Upper lobe of left lung (tissue), 6 donors: ENCODE data around the gene ATXN1. TPM values are rescaled to one million over a fixed set of nuclear protein-coding genes. Genes with fewer than 3 reads are reported as not detected.

ENCODE experiments used
- ATAC-seq, 2 donors: fragments of 200-7000 bp; cut with Tn5 transposase; one replicate each; pipeline ENCODE4 v1.9.1; 2022; ENCODE audit warnings: mild to moderate bottlenecking in 2 of 2, moderate library complexity in 2 of 2; ENCODE audit not compliant: low FRiP score in 2 of 2
- DNase-seq, 2 donors: peaks; one replicate each; pipeline ENCODE4 v3.0.0-alpha.2; 2019 to 2020
- H3K27ac ChIP-seq, 4 donors: fragments of 200-600 bp; sonication (generic); one replicate each; pipeline ENCODE4 v1.5.1; 2016 to 2019
- H3K27me3 ChIP-seq, 4 donors: fragments of 200-600 bp; sonication (generic); one replicate each; pipeline ENCODE4 v1.5.1; 2017 to 2019
- H3K36me3 ChIP-seq, 4 donors: fragments of 200-600 bp; sonication (generic); one replicate each; pipeline ENCODE4 v1.5.1; 2016 to 2019
- H3K4me1 ChIP-seq, 4 donors: fragments of 200-600 bp; sonication (generic); one replicate each; pipeline ENCODE4 v1.5.1; 2018 to 2019
- H3K4me3 ChIP-seq, 4 donors: fragments of 200-600 bp; sonication (generic); one replicate each; pipeline ENCODE4 v1.5.1; 2017 to 2019; ENCODE audit warnings: mild to moderate bottlenecking in 2 of 4, moderate library complexity in 1 of 4
- H3K9me3 ChIP-seq, 4 donors: fragments of 200-600 bp; sonication (generic); one replicate each; pipeline ENCODE4 v1.5.1; 2018 to 2019
- CTCF ChIP-seq, 6 experiments: fragments of 450-650 bp in 4 of 6; fragments of 200-600 bp in 2 of 6; sonication (generic) in 2 of 6; IDR thresholded peaks; one replicate each; pipeline ENCODE4 v1.5.1; 2016 to 2019; ENCODE audit warnings: antibody characterized with exemption in 6 of 6
- EP300 ChIP-seq, 4 donors: sonication (generic); formaldehyde crosslinking; IDR thresholded peaks; one replicate each; pipeline ENCODE4 v1.5.1; 2017; ENCODE audit warnings: antibody characterized with exemption in 4 of 4, control low read depth in 2 of 4
- POLR2A ChIP-seq, 4 donors: fragments of 450-650 bp; IDR thresholded peaks; one replicate each; pipeline ENCODE4 v1.5.1; 2016 to 2017; ENCODE audit warnings: antibody characterized with exemption in 4 of 4, mild to moderate bottlenecking in 2 of 4
- POLR2AphosphoS5 ChIP-seq, 2 donors: sonication (generic); formaldehyde crosslinking; IDR thresholded peaks; one replicate each; pipeline ENCODE4 v1.5.1; 2017; ENCODE audit warnings: antibody characterized with exemption in 2 of 2
- WGBS, 2 donors: methylation state at CpG; one replicate each; pipeline ENCODE4 v1.1.5; 2017 to 2018; 5-methylcytosine and 5-hydroxymethylcytosine counted together
- total RNA-seq, 6 donors: library from RNA; depleted of rRNA in 4 of 6; stranded (reverse); fragments of >200 nt in 4 of 6; gene quantifications; one replicate each; pipeline versions ENCODE4 v1.1.0 to v1.2.1, GENCODE V29; 2016 to 2021
- donor health status: DM: no; HTN: no; CAD: no; lungs with moderate emphysema.
- donor health status: DM: no; HTN: yes; CAD: no; lungs with severe emphysema.

The ATXN1 gene
- total RNA-seq, 6 donors from 2014 or later, result 44.2 to 106 (median 71.7) TPM

GRCh38 chr6:16697437-16698161 lies 63.7 kb downstream of the ATXN1 start:
- H3K36me3 ChIP-seq, result no peaks in the 10 kb centered on the region
- WGBS, 2 donors, result 49 to 62% methylated on average over 7 of the region's 7 CpGs
- TF ChIP-seq CTCF (IDR thresholded peaks at IDR 0.05) (no peak), EP300 (IDR thresholded peaks at IDR 0.05) (no peak), POLR2AphosphoS5 (IDR thresholded peaks at IDR 0.05) (no peak), POLR2A (IDR thresholded peaks at IDR 0.05) (no peak)
- no peak overlapping the region for H3K4me3 ChIP-seq
- DNase-seq (no peak), ATAC-seq (no peak)
- no peaks in the 10 kb centered on the region for H3K9me3 ChIP-seq
- peaks cover 20 to 42% (median 27%) of the 10 kb centered on the region in 4 donors for H3K4me1 ChIP-seq
- peak overlapping the region in 2 of 4 donors; percentile 31 to 61 for H3K27ac ChIP-seq
- H3K27me3 ChIP-seq, result no peaks in the 10 kb centered on the region

GRCh38 chr6:16696496-16696895 lies 64.8 kb downstream of the ATXN1 start:
- no peaks in the 10 kb centered on the region for H3K36me3 ChIP-seq
- DNase-seq (no peak), ATAC-seq (no peak)
- H3K9me3 ChIP-seq, result no peaks in the 10 kb centered on the region
- 77 to 83% methylated on average over 2 of the region's 2 CpGs for WGBS, 2 donors
- TF ChIP-seq POLR2AphosphoS5 (IDR thresholded peaks at IDR 0.05) (no peak), CTCF (IDR thresholded peaks at IDR 0.05) (no peak), EP300 (IDR thresholded peaks at IDR 0.05) (no peak), POLR2A (IDR thresholded peaks at IDR 0.05) (no peak)
- H3K27me3 ChIP-seq, result no peaks in the 10 kb centered on the region
- H3K4me1 ChIP-seq, result peaks cover 20 to 47% (median 27%) of the 10 kb centered on the region in 4 donors
- H3K27ac ChIP-seq, result no peak overlapping the region
- no peak overlapping the region for H3K4me3 ChIP-seq

GRCh38 chr6:16694781-16695578 lies 66.3 kb downstream of the ATXN1 start:
- ATAC-seq (peak; percentile 62 to 66), DNase-seq (no peak)
- H3K4me1 ChIP-seq, result peaks cover 17 to 48% (median 33%) of the 10 kb centered on the region in 4 donors
- no peaks in the 10 kb centered on the region for H3K27me3 ChIP-seq
- H3K36me3 ChIP-seq, result no peaks in the 10 kb centered on the region
- H3K9me3 ChIP-seq, result no peaks in the 10 kb centered on the region
- no peak overlapping the region for H3K4me3 ChIP-seq
- peak overlapping the region in 3 of 4 donors; percentile 2 to 75 (median 12) for H3K27ac ChIP-seq
- WGBS, 2 donors, result 73 to 80% methylated on average over 4 of the region's 4 CpGs
- TF ChIP-seq EP300 (IDR thresholded peaks at IDR 0.05), result no peak
- TF ChIP-seq POLR2A (IDR thresholded peaks at IDR 0.05), result no peak
- TF ChIP-seq POLR2AphosphoS5 (IDR thresholded peaks at IDR 0.05), result no peak
- TF ChIP-seq CTCF (IDR thresholded peaks at IDR 0.05), result no peak

- ATAC-seq, result no peak
- peaks cover 6 to 33% (median 15%) of the 10 kb centered on the region in 4 donors for H3K4me1 ChIP-seq
- DNase-seq, result no peak
- no peak overlapping the region for H3K27ac ChIP-seq
- TF ChIP-seq CTCF (IDR thresholded peaks at IDR 0.05), result no peak
- no peak for TF ChIP-seq POLR2AphosphoS5 (IDR thresholded peaks at IDR 0.05)
- TF ChIP-seq EP300 (IDR thresholded peaks at IDR 0.05), result no peak
- TF ChIP-seq POLR2A (IDR thresholded peaks at IDR 0.05), result no peak
- no peaks in the 10 kb centered on the region for H3K27me3 ChIP-seq
- no peaks in the 10 kb centered on the region for H3K36me3 ChIP-seq
- H3K4me3 ChIP-seq, result no peak overlapping the region
- no peaks in the 10 kb centered on the region for H3K9me3 ChIP-seq
These were observed 69.9 kb downstream of the ATXN1 start for GRCh38 chr6:16691324-16691723.
